Duodenal mucosa (tissue), 2 donors: Measurements from ENCODE around the gene CRKL.

ENCODE experiments used
- H3K27ac ChIP-seq: one replicate; pipeline ENCODE4 v1.7.0; 2013; ENCODE audit warnings: low read depth, low read length
- H3K27me3 ChIP-seq, 2 donors: one replicate each; pipeline ENCODE4 v1.7.0; 2013; ENCODE audit warnings: low read length in 2 of 2, control low read depth in 1 of 2; ENCODE audit not compliant: insufficient read depth in 2 of 2, control insufficient read depth in 1 of 2
- H3K36me3 ChIP-seq, 2 donors: one replicate each; pipeline ENCODE4 v1.7.0; 2013; ENCODE audit warnings: low read length in 2 of 2, control low read depth in 1 of 2; ENCODE audit not compliant: insufficient read depth in 2 of 2, control insufficient read depth in 1 of 2
- H3K4me1 ChIP-seq, 2 donors: one replicate each; pipeline ENCODE4 v1.7.0; 2013; ENCODE audit warnings: low read length in 2 of 2, control low read depth in 1 of 2; ENCODE audit not compliant: insufficient read depth in 2 of 2, control insufficient read depth in 1 of 2
- H3K4me3 ChIP-seq, 2 donors: one replicate each; pipeline ENCODE4 v1.7.0; 2013; ENCODE audit warnings: low read length in 2 of 2, low read depth in 1 of 2
- H3K9ac ChIP-seq, 2 donors: one replicate each; pipeline ENCODE4 v1.7.0; 2013; ENCODE audit warnings: low read length in 2 of 2, low read depth in 1 of 2
- H3K9me3 ChIP-seq, 2 donors: one replicate each; pipeline ENCODE4 v1.7.0; 2013; ENCODE audit warnings: low read length in 2 of 2, control low read depth in 1 of 2; ENCODE audit not compliant: control insufficient read depth in 1 of 2

Gene CRKL

DNA sequence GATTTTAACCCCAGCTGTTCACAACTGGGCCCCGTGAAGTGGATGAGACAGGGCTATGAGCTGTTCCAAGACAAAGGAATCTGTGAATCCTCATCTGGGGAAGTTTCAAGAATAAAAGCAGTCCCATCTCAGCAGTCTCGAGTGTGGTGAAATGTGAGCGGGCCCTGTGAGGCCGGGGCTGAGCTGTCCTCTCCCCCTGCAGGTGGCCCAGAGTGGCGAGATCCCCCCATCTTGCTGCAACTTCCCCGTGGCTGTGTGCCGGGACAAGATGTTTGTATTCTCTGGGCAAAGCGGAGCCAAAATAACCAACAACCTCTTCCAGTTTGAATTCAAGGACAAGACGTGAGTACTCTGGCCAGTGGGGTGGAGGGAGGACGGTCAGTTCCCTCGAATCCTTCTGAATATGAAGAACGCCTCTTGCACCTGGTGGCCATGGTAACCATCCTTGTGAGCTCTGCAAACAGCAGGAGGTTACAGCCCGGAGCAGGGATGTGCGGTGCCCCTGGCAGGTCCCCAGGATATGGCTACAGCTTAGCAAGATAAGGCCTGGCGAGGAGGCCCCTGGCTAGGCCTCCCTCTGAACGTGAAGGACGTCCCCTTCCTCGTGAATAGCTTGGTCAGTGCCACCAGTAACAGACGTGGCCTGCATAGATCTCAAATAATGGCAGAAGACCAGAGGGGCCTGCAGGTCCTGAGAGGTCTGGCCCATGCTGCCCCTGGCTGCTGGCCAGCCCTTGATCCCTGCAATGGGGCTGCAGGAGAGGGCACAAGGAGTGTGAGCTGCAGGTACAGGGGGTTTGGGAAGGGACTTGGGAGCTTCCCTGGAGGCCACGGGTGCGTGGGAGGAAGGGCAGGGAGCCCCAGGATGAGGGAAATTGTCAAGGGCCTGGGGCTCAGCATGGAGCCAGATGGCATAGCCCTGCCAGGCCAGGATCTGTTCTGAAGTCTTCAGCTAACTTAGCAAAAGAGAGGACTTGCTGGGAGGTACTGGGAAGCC, 73.3 kb downstream of the CRKL start:
- Histone ChIP-seq H3K36me3 (peaks cover 16 to 69% of the 10 kb centered on the region in 2 donors), H3K9me3 (no peaks in the 10 kb centered on the region), H3K27me3 (no peaks in the 10 kb centered on the region), H3K27ac (no peak overlapping the region), H3K4me1 (no peaks in the 10 kb centered on the region), H3K9ac (no peak overlapping the region), H3K4me3 (no peak overlapping the region)

- peaks cover 21 to 67% of the 10 kb centered on the region in 2 donors for H3K36me3 ChIP-seq
- no peaks in the 10 kb centered on the region for H3K4me1 ChIP-seq
- no peak overlapping the region for H3K27ac ChIP-seq
- no peaks in the 10 kb centered on the region for H3K9me3 ChIP-seq
- H3K27me3 ChIP-seq: no peaks in the 10 kb centered on the region
- H3K4me3 ChIP-seq: no peak overlapping the region
- H3K9ac ChIP-seq: no peak overlapping the region
Observed at GRCh38 chr22:20991252-20992055, 74.2 kb downstream of the CRKL start.

GRCh38 chr22:20992056-20992442, 74.8 kb downstream of the CRKL start:
- Histone ChIP-seq H3K9ac (no peak overlapping the region), H3K9me3 (no peaks in the 10 kb centered on the region), H3K27me3 (no peaks in the 10 kb centered on the region), H3K36me3 (peaks cover 21 to 69% of the 10 kb centered on the region in 2 donors), H3K27ac (no peak overlapping the region), H3K4me1 (no peaks in the 10 kb centered on the region), H3K4me3 (no peak overlapping the region)

DNA sequence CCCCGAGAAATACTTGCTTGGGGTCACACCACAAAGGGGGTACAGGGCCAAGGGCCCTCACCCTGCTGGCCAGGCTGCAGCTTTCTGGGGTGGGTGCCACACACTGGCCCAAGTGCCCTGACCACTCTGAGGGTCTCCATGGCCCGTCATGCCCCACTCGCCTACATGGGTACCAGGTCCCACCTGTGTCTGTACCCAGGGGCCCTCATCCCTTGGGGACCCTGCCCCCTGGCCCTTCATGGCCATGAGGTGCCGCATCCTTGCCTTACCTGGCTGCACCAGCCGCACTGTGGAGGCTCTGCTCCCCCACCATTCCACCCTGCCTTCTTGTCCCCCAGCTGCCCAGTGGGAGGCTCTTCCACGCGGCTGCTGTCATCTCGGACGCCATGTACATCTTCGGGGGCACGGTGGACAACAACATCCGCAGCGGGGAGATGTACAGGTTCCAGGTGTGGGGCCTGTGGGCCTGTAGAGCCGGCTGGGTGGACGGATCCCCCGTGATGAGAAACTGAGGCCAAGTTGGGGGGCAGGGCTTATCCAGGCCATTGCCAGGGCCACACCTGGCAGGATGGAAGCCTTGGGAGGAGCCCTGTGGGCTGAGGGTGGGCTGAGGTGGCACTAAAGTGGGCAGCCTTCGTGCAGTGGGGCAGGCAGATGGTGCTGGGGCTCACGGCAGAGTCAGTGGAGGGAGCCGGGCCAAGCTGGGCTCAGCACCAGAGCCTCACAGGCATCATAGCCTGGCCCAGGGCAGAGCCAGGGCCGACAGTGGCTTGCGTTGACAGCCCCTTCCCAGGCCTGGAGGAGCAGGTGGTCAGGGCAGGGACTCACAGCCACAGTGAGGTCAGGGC, 75.5 kb downstream of the CRKL start:
- Histone ChIP-seq H3K36me3 (peaks cover 21 to 73% of the 10 kb centered on the region in 2 donors), H3K9ac (no peak overlapping the region), H3K27me3 (no peaks in the 10 kb centered on the region), H3K4me3 (no peak overlapping the region), H3K27ac (no peak overlapping the region), H3K4me1 (no peaks in the 10 kb centered on the region), H3K9me3 (no peaks in the 10 kb centered on the region)

DNA sequence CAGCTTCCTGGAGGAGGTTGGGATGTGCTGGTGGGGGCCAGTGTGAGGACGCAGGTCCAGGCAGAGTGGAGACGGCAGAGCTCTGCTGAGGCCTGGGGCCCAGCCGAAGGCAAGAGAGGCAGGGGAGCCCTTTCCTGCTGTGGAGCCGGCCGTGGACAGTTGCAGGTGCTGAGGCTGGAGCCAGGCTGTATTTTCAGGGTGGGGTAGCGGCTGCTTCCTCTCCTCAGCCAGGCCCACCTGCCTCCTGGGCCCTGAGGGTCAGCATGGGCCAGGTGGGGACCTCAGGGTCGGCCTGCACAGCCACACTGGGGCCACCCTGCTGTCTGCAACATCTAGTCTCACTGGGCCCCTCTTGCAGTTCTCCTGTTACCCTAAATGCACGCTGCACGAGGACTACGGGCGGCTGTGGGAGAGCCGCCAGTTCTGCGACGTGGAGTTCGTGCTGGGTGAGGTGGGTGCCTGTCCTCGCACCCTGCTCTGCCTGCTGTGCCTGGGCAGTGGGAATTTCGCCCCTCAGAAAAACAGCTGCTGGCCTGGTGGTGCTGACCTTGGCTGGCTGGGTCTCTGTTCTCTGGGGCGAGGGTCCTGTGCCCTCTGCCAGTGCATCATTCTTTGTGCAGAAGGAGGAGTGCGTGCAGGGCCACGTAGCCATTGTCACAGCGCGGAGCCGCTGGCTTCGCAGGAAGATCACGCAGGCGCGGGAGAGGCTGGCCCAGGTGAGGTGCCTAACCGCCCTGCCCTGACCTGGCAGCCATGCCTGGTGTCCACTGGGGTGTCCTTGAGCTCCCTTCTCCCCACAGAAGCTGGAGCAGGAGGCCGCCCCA, 76.3 kb downstream of the CRKL start:
- Histone ChIP-seq H3K9ac (no peak overlapping the region), H3K9me3 (no peaks in the 10 kb centered on the region), H3K36me3 (peaks cover 18 to 73% of the 10 kb centered on the region in 2 donors), H3K27ac (no peak overlapping the region), H3K4me1 (no peaks in the 10 kb centered on the region), H3K4me3 (no peak overlapping the region), H3K27me3 (no peaks in the 10 kb centered on the region)

GRCh38 chr22:20994128-20994901, 77.1 kb downstream of the CRKL start:
- Histone ChIP-seq H3K9ac (no peak overlapping the region), H3K27me3 (no peaks in the 10 kb centered on the region), H3K4me3 (no peak overlapping the region), H3K27ac (no peak overlapping the region), H3K4me1 (no peaks in the 10 kb centered on the region), H3K36me3 (peaks cover 18 to 80% of the 10 kb centered on the region in 2 donors), H3K9me3 (no peaks in the 10 kb centered on the region)

- Histone ChIP-seq H3K27ac (no peak overlapping the region), H3K4me1 (peaks cover under 1 to 5% of the 10 kb centered on the region in 2 donors), H3K27me3 (no peaks in the 10 kb centered on the region), H3K9me3 (no peaks in the 10 kb centered on the region), H3K36me3 (peaks cover 18 to 86% of the 10 kb centered on the region in 2 donors), H3K9ac (no peak overlapping the region), H3K4me3 (no peak overlapping the region)
Observed at GRCh38 chr22:20994902-20995241, 77.7 kb downstream of the CRKL start.

- H3K36me3 ChIP-seq: peaks cover 18 to 85% of the 10 kb centered on the region in 2 donors
- no peaks in the 10 kb centered on the region for H3K9me3 ChIP-seq
- H3K27me3 ChIP-seq: no peaks in the 10 kb centered on the region
- no peak overlapping the region for H3K27ac ChIP-seq
- no peak overlapping the region for H3K4me3 ChIP-seq
- H3K4me1 ChIP-seq: peaks cover 6 to 11% of the 10 kb centered on the region in 2 donors
- H3K9ac ChIP-seq: no peak overlapping the region
Observed at GRCh38 chr22:20995329-20996030, 78.3 kb downstream of the CRKL start.
